Activated CD4-positive, alpha-beta T cell treated with anti-CD3 and anti-CD28 coated beads, Interleukin-2, amount 50 U/mL, for 4 hours (primary cell): ENCODE measurements around the gene PKIG.
"Not testable (repeated sequence)": the region's sequence is repeated elsewhere in the genome, so short reads cannot be mapped to it uniquely, and the experiment has no call there.

Source experiments
- DNase-seq, 2 experiments: peaks; one replicate each; pipeline ENCODE4 v3.0.0-alpha.2; 2020

PKIG gene

GRCh38 chr20:44643596-44644229, 61.3 kb downstream of the PKIG start:
- peak in 1 of 2 experiments; percentile 11 for DNase-seq

GRCh38 chr20:44644230-44644617, 61.8 kb downstream of the PKIG start:
- no peak for DNase-seq

DNA sequence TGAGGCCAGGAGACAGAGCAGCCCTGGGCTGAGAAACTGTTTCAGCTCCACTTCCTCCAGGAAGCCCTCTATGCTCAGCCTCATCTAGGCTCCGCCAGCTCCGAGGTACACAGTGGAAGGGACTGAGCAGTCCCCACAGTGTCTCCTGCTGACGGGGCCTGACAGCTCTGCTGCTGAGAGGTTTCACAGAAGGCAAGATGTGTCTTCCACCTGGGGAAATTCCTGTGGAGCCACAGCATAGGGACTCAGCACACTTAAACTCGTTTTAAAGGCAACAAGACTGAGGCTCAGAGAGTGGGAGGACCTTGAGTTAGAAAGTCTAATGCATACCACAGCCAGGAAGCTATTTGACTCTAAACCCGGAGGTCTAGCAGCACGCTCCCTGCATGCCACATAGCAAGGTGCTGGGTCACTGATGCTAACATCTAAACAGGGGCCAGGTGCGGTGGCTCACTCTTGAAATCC, 62.3 kb downstream of the PKIG start:
- DNase-seq: peak; percentile 22 to 33

DNA sequence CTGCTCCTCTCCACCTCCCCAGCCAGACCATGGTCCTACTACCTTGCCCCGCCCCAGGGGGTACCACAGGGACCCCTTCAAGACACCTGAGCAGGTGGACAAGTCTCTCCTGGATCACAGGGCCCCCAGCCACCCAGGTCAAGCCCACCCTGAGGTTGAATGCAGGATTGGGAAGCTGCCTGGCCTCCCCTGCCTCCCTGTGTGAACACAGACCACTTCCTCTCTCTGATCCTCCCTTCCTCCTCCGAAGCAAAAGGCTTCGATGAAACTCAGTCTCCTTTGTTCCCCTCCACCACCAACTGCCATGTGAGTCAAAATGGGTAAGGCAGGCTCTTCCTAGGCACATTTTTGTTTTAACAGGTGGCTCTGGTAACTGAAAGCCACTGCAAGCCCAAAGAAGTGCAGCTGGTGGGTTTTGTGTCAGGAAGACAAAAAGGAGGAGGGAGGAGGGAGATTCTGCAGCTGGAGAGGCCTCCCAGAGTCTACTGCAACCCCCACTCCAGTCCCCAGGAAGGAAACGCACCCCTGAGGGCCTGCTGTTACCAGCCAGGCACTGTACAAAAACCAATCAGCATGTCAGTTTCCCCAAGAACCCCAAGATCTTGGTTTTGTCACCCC, 63.8 kb downstream of the PKIG start:
- DNase-seq: no peak

GRCh38 chr20:44646641-44647274, 64.4 kb downstream of the PKIG start:
- DNase-seq: no peak

GRCh38 chr20:44648068-44648467, 65.7 kb downstream of the PKIG start:
- DNase-seq: no peak

DNA sequence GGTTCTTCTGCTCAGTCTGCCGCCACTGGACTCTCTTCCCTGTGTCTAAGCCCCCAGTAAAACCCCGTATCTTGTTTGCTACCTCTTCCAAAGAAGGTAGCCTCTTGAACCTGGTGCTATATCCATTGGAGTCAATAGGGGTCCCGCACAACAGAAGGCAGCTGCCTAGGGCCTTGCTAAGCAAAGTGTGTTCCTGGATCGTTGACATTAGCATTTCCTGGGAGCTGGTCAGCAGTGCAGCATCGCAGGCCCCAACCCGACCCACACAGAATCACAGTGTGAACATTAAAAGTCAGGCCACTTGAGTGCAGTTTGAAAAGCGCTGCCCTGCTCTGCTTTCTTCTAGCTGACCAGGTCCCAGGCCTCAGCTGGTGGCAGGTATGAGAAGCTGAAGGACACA, 66.2 kb downstream of the PKIG start:
- no peak for DNase-seq

GRCh38 chr20:44649126-44649525, 66.7 kb downstream of the PKIG start:
- DNase-seq: no peak

- no peak for DNase-seq
These were observed 67.6 kb downstream of the PKIG start for GRCh38 chr20:44649976-44650375.

- DNase-seq: peak; percentile 30 to 32
These were observed 68.5 kb downstream of the PKIG start for GRCh38 chr20:44650771-44651433.

GRCh38 chr20:44651434-44651683, 69.0 kb downstream of the PKIG start:
- DNase-seq: no peak

- DNase-seq: peak in 1 of 2 experiments; percentile 27
These were observed 69.5 kb downstream of the PKIG start, which contains the start of gene ADA for GRCh38 chr20:44651684-44652423. TSS of gene ADA (minus strand) at chr20:44651699. CDS start at chr20:44651607, 92 bp downstream.

DNA sequence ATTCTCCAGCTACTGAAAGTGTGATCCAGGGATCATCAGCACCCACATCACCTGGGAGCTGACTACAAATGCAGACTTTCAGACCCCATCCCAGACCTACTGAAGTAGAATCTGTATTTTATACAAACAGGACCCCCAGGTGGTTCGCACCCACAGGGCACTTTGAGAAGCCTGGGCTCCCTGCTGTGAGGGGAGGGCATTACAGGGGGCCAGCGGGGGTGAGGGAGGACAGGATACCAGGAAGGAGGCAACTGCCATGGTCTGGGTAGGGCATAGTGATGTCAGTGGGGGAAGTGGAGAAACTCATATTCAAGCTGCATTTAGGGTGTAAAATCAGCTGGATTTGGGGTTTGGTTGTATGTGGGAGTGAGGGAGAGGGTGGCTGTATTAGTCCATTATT, 71.2 kb downstream of the PKIG start:
- no peak for DNase-seq

DNA sequence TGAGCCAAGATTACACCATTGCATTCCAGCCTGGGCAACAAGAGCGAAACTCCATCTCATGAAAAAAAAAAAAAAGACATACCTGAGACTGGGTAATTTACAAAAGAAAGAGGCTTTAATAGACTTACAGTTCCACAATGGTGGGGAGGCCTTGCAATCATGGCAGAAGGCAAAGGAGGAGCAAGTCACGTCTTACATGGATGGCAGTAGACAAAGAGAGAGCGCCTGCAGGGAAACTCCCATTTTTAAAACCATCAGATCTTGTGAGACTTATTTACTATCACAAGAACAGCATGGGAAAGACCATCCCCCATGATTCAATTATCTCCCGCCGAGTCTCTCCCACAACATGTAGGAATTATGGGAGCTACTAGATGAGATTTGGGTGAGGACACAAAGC, 71.8 kb downstream of the PKIG start:
- not testable (repeated sequence) for DNase-seq

GRCh38 chr20:44656448-44656847, 74.1 kb downstream of the PKIG start:
- DNase-seq: no peak

- no peak for DNase-seq
These were observed 75.5 kb downstream of the PKIG start for GRCh38 chr20:44657875-44658274.

DNA sequence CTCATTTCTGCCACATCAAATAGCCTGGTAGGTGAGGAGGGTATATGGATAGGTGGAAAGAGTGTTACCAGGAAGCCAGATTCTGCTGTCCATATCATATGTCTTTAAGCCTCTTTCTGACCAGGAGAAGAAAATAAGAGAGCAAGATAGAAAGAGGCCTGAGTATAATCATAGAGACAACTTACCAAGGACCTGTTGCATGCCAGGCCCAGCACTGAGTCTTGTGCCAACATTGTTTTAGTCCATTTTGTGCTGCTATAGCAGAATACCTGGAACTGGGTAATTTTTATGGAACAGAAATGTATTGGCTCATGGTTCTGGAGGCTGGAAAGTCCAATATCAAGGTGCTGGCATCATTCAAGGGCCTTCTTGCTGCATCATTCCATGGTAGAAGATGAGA, 76.4 kb downstream of the PKIG start:
- no peak for DNase-seq

DNA sequence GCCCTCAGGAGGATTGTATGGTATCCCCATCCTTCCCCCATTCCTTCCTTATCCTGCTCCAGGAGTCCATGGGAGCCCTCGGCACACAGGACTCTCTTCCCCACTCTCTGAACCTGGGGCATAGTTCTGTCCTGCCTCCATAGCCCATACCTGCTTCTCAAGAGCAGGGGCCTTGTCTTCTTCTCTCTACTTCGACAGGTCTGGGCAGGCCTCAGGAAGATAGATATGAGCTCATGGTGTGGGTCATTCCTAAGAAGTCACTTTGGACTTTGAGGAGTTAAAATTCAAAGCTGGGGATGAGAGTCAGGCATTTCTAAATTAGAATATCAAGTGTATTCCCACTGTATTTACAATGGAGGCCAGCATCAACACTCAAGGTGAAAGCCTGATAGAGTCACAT, 77.6 kb downstream of the PKIG start:
- no peak for DNase-seq

DNA sequence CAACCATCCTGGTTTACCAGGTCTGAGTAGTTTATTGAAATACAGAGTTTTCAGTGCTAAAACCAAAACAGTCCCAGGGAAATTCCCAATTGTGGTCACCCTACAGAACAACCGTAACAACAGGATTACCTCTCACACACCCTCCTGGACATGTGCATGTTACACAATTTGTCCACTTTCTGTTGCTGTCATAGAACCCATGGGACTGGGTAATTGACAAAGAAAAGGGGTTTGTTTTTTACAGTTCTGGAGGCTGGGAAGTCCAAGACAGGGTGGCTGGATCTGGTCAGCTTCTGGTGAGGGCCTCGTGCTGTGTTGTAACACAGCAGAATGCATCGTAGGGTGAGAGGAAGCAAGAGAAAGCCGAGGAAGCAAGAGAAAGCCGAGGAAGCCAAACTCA, 78.2 kb downstream of the PKIG start:
- DNase-seq: no peak

DNA sequence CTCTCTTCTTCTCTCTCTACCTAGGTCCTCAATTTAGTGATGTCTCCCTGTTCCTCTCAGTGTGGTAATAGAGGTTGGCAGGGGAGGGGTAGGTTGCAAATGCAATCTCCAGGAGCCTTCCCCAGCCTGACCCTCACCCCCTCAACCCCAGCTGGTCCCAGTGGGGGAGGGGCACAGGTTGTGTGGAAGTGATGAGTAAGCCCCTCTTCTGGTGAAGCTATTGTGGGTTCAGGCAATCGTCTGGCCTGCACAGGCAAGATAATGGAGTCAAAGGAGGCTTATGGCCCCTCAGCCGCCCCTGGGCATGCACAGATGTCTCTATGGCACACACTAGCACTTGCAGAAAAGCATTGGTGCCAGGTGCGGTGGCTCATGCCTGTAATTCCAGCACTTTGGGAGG, 79.9 kb downstream of the PKIG start:
- DNase-seq: no peak

DNA sequence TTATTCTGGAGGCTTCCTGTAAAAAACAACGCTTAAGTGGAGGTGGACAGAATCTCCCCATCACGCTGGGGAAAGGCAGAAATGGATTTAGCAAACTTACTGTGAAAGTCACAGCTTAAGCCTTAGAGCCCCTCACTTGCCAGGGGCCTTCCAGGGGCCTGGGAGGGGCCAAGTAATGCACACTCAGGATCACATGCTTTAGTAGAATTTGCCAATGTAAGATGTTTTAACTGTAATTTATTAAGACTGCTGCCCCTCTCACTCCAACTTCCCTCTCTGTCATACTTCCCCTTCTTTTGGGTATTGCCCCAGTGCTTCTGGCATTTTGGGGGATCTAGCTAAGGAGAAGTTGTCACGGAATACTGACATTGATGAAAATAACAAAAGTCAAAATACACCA, 81.8 kb downstream of the PKIG start:
- DNase-seq: no peak

DNA sequence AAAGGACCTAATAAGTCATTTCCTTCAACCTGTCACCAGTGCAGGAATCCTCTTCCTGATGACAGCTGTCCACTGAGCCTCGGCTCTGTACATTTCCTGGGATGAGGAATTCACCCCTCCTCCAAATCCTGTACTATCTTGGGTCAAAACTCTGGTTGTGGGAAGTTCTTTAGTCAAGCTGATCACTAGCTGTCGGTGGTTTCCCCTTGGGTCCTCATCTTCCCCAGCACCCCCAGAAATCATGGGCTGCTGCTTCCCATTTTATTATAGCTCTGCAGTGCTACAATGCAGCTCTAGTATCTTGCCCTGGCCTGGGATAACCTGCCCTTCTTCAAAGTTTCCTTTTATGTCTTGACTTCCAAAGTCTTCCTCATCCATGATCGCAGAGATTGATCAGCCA, 83.7 kb downstream of the PKIG start:
- DNase-seq: no peak
